OCI-LY7 (cell line): ENCODE results near the gene CHGA.

Experiments
- CTCF ChIP-seq: fragments of 200-600 bp; sonication (generic); conservative IDR thresholded peaks from 2 replicates; pipeline ENCODE4 v1.5.1; 2014; ENCODE audit warnings: mild to moderate bottlenecking, antibody characterized with exemption, low read length, moderate library complexity, mixed read lengths
- EZH2phosphoT487 ChIP-seq: fragments of 200-600 bp; sonication (generic); IDR thresholded peaks from 2 replicates; pipeline ENCODE4 v1.6.1; 2018; ENCODE audit warnings: low read depth, borderline replicate concordance, mild to moderate bottlenecking, mixed run types, antibody characterized with exemption, low read length, moderate library complexity, mixed read lengths

GRCh38 chr14:92943855-92944570, 21.1 kb downstream of the CHGA start:
- no peak for TF ChIP-seq CTCF
- TF ChIP-seq EZH2phosphoT487, result no peak
